ENCODE results near the gene GRK7. TPM values are rescaled to one million over a fixed set of nuclear protein-coding genes. Genes with fewer than 3 reads are reported as not detected.

The GRK7 gene
- total RNA-seq, 2 experiments from 2014 or later: not detected

GRCh38 chr3:141740349-141740748 lies 22.9 kb upstream of the GRK7 start:
- Histone ChIP-seq H3K9me3 (ENCODE audit: low read length) (no peaks in the 10 kb centered on the region), H2AFZ (ENCODE audit: low read length) (no peak overlapping the region), H3K4me3 (ENCODE audit: low read depth, low read length, poor library complexity, severe bottlenecking) (peak overlapping the region; percentile 96), H3K36me3 (ENCODE audit: insufficient read depth, low read length) (peaks cover 52% of the 10 kb centered on the region), H3K9me2 (ENCODE audit: insufficient read depth, low read length) (no peaks in the 10 kb centered on the region), H3K4me2 (ENCODE audit: low read length) (peak overlapping the region; percentile 82), H4K20me1 (ENCODE audit: insufficient read depth, low read length) (peaks cover 29% of the 10 kb centered on the region), H3K27ac (ENCODE audit: low read depth, low read length, poor library complexity, severe bottlenecking) (no peak overlapping the region), H3K79me2 (ENCODE audit: insufficient read depth, low read depth, low read length) (peaks cover 66% of the 10 kb centered on the region), H3K4me1 (ENCODE audit: insufficient read depth, low read length, poor library complexity, severe bottlenecking) (peaks cover 40% of the 10 kb centered on the region)
- POLR2A ChIA-PET: interaction anchor here (0.6 to 2.1 kb wide), 12 partner anchors 11 to 270 kb away, joined by 3 to 13 read pairs (median 4); partner anchors contain the start of gene ATP1B3
- intact Hi-C loops (cut with micrococcal nuclease; ENCODE audit: unreplicated experiment): no loop called here
- BruUV-seq (replicated peaks): no TSS peak
- DNase-seq (ENCODE audit: low spot score): no peak
- TF ChIP-seq EZH2phosphoT487 (IDR thresholded peaks at IDR 0.05; ENCODE audit: borderline replicate concordance, low read depth, low read length): no peak
- TF ChIP-seq CTCF (conservative IDR thresholded peaks at IDR 0.05; ENCODE audit: low read length): no peak
- CTCF ChIA-PET (ENCODE audit: unreplicated experiment): no interaction called here

GRCh38 chr3:141743305-141743704 lies 19.9 kb upstream of the GRK7 start:
- H2AFZ ChIP-seq (ENCODE audit: low read length): no peak overlapping the region
- BruUV-seq (replicated peaks): no TSS peak
- no peak overlapping the region for H3K4me2 ChIP-seq (ENCODE audit: low read length)
- TF ChIP-seq EZH2phosphoT487 (IDR thresholded peaks at IDR 0.05; ENCODE audit: borderline replicate concordance, low read depth, low read length): no peak
- no peak for TF ChIP-seq CTCF (conservative IDR thresholded peaks at IDR 0.05; ENCODE audit: low read length)
- no peak overlapping the region for H3K27ac ChIP-seq (ENCODE audit: low read depth, low read length, poor library complexity, severe bottlenecking)
- H3K79me2 ChIP-seq (ENCODE audit: insufficient read depth, low read depth, low read length): peaks cover 65% of the 10 kb centered on the region
- intact Hi-C loops (cut with micrococcal nuclease; ENCODE audit: unreplicated experiment): no loop called here
- ChIA-PET CTCF (ENCODE audit: unreplicated experiment) (no interaction called here), POLR2A (interaction anchor here (0.5 kb wide), 1 partner anchor 112 kb away, joined by 3 read pairs; no protein-coding TSS in a partner anchor)
- H3K9me3 ChIP-seq (ENCODE audit: low read length): no peaks in the 10 kb centered on the region
- H3K9me2 ChIP-seq (ENCODE audit: insufficient read depth, low read length): no peaks in the 10 kb centered on the region
- peaks cover 23% of the 10 kb centered on the region for H3K4me1 ChIP-seq (ENCODE audit: insufficient read depth, low read length, poor library complexity, severe bottlenecking)
- no peak for DNase-seq (ENCODE audit: low spot score)
- H3K4me3 ChIP-seq (ENCODE audit: low read depth, low read length, poor library complexity, severe bottlenecking): no peak overlapping the region
- H3K36me3 ChIP-seq (ENCODE audit: insufficient read depth, low read length): peaks cover 81% of the 10 kb centered on the region
- peaks cover 29% of the 10 kb centered on the region for H4K20me1 ChIP-seq (ENCODE audit: insufficient read depth, low read length)

DNA sequence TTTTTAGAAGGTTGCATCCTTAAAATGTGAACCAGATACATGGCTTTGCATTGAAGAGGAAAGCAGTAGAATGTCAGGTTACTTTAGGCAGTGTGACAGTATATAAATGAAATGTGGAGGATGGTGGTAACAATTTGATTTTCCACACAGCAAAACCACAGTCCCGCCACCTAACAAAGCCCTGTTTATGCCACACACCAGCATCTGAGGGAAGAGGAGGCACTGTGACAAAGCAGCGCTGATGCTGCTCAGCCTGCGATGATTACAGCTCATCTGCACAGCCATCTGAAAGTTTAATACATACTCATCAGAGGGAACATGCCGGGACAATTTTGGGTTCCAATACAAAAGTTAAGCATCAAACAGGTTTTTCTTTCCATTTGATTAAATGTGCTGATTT lies 16.2 kb upstream of the GRK7 start:
- no peak overlapping the region for H3K4me2 ChIP-seq (ENCODE audit: low read length)
- peaks cover 29% of the 10 kb centered on the region for H3K79me2 ChIP-seq (ENCODE audit: insufficient read depth, low read depth, low read length)
- no peak overlapping the region for H3K27ac ChIP-seq (ENCODE audit: low read depth, low read length, poor library complexity, severe bottlenecking)
- ChIA-PET CTCF (ENCODE audit: unreplicated experiment) (no interaction called here), POLR2A (no interaction called here)
- no peak for TF ChIP-seq EZH2phosphoT487 (IDR thresholded peaks at IDR 0.05; ENCODE audit: borderline replicate concordance, low read depth, low read length)
- no peak for TF ChIP-seq CTCF (conservative IDR thresholded peaks at IDR 0.05; ENCODE audit: low read length)
- H3K4me1 ChIP-seq (ENCODE audit: insufficient read depth, low read length, poor library complexity, severe bottlenecking): no peaks in the 10 kb centered on the region
- H3K9me3 ChIP-seq (ENCODE audit: low read length): no peaks in the 10 kb centered on the region
- no peak for DNase-seq (ENCODE audit: low spot score)
- 0 out of 2 replicates have a peak, but pooled peaks cover 6% of the 10 kb centered on the region for H4K20me1 ChIP-seq (ENCODE audit: insufficient read depth, low read length)
- H2AFZ ChIP-seq (ENCODE audit: low read length): no peak overlapping the region
- no peak overlapping the region for H3K4me3 ChIP-seq (ENCODE audit: low read depth, low read length, poor library complexity, severe bottlenecking)
- BruUV-seq (replicated peaks): no TSS peak
- H3K9me2 ChIP-seq (ENCODE audit: insufficient read depth, low read length): no peaks in the 10 kb centered on the region
- peaks cover 78% of the 10 kb centered on the region for H3K36me3 ChIP-seq (ENCODE audit: insufficient read depth, low read length)
- intact Hi-C loops (cut with micrococcal nuclease; ENCODE audit: unreplicated experiment): no loop called here
